22Rv1 (cell line): ENCODE measurements around the gene DDB1.

ENCODE experiments used
- ZFX ChIP-seq: fragments of 450-650 bp; IDR thresholded peaks from 2 replicates; pipeline ENCODE4 v1.6.1; 2017; ENCODE audit warnings: antibody characterized with exemption, borderline replicate concordance
- TF ChIP-seq, protein P1 (sequence below): fragments of 450-650 bp; IDR thresholded peaks from 2 replicates; pipeline ENCODE4 v1.5.1; 2017; ENCODE audit warnings: mild to moderate bottlenecking

DNA sequence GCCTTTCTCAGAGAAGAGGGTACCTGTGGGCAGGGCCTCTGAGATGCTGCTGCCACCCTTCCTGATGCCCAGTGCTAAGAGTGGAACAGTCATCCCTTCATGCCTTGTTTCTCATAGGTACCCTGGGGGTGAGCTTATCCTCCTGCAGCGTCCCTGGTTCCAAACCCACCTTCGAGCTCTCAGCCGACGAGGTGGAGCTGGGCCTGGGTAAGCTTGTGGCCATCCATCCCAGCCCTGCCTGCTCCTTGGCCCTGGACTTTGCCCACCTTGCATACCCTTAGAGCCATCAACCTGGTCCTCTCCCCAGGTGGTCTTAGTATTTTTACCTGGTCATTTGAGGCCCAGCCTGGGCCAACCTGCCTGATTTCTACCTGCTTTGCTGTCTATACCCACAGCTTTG is 8.8 kb upstream of the DDB1 start:
- TF ChIP-seq, protein P1, sequence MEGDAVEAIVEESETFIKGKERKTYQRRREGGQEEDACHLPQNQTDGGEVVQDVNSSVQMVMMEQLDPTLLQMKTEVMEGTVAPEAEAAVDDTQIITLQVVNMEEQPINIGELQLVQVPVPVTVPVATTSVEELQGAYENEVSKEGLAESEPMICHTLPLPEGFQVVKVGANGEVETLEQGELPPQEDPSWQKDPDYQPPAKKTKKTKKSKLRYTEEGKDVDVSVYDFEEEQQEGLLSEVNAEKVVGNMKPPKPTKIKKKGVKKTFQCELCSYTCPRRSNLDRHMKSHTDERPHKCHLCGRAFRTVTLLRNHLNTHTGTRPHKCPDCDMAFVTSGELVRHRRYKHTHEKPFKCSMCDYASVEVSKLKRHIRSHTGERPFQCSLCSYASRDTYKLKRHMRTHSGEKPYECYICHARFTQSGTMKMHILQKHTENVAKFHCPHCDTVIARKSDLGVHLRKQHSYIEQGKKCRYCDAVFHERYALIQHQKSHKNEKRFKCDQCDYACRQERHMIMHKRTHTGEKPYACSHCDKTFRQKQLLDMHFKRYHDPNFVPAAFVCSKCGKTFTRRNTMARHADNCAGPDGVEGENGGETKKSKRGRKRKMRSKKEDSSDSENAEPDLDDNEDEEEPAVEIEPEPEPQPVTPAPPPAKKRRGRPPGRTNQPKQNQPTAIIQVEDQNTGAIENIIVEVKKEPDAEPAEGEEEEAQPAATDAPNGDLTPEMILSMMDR = no peak
- no peak for TF ChIP-seq ZFX
